ENCODE data around the gene STRADA. TPM values are rescaled to one million over a fixed set of nuclear protein-coding genes. Genes with fewer than 3 reads are reported as not detected.
"Not testable (repeated sequence)": the region's sequence is repeated elsewhere in the genome, so short reads cannot be mapped to it uniquely, and the experiment has no call there.

The STRADA gene
- total RNA-seq, 1 donor from 2014 or later: 58.6 TPM

DNA sequence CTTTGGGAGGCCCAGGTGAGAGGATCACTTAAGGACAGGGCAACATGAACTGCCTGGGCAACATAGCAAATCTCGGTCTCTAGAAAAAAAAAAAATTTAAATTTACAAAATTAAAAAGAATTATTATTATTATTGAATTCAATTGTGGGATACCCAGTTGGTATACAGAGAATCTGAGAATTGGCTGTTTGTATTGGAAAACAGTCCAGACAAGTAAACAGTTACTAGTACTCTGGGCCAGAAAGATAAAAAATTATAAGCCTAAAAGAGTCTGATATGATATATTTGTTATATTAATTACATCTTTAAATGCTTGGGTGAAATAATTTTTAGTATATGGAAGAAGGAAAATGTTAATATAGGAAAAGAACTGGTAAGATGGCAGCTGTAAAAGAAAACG is 16.8 kb upstream of the STRADA start:
- DNase-seq (ENCODE audit: low spot score): no peak

DNA sequence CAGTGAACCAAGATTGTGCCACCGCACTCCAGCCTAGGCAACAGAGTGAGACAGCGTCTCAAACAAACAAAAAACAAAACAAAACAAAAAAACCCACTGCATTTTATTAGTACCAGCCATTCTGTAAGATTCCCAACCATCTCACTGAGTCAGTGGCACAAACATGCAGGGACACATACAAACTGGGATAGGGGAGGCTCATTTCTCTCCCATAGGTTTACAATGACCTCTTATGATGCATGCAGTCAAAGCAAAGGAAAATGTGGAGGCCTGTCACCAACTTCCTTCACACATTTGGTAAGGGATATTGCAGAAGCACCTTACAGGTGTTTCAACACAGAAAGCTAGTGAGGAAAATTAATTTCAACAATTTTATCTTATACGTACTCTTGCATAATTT is 12.4 kb upstream of the STRADA start:
- DNase-seq (ENCODE audit: low spot score): no peak

GRCh38 chr17:63753215-63753614 is 11.6 kb upstream of the STRADA start:
- DNase-seq (ENCODE audit: low spot score): no peak

DNA sequence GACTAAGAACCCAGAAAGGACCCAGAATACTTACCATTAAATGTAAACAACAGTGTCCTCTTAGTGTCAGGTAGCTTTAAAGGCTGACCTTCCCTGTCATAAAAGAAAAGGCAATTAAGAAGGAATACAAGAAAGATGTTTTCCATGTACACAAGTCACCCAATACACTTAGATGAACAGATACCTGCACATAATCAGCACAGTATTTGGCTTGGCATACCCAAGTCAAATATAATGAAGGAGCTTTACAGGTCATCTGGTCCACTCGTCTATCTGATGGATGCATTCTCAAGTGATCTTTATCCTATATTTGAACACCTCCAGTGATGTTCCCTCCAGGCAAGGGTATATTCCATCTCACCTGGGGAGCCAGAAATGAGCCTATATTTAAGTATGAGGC is 11.1 kb upstream of the STRADA start:
- no peak for DNase-seq (ENCODE audit: low spot score)

DNA sequence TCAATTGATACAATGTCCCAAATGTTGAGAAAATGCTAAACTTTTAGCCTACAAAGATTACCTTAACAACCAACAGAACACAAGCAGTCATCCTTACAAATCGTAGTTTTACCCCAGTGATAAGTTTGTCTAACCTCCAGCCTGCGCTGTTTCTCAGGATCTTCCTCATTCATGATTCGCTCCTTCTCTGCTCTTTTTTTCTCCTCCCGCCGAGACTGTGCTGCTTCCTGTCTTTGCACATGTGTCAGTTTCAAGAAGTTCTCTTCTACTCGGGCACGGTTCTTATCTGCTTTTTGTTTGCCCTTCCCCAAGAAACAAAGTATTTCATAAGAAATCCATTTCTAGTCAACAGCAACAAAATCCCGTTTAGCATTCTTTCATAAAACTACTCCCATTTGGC is 10.2 kb upstream of the STRADA start:
- no peak for DNase-seq (ENCODE audit: low spot score)

GRCh38 chr17:63741143-63741407 is 524 bp downstream of the STRADA start:
- DNase-seq (ENCODE audit: low spot score): no peak

DNA sequence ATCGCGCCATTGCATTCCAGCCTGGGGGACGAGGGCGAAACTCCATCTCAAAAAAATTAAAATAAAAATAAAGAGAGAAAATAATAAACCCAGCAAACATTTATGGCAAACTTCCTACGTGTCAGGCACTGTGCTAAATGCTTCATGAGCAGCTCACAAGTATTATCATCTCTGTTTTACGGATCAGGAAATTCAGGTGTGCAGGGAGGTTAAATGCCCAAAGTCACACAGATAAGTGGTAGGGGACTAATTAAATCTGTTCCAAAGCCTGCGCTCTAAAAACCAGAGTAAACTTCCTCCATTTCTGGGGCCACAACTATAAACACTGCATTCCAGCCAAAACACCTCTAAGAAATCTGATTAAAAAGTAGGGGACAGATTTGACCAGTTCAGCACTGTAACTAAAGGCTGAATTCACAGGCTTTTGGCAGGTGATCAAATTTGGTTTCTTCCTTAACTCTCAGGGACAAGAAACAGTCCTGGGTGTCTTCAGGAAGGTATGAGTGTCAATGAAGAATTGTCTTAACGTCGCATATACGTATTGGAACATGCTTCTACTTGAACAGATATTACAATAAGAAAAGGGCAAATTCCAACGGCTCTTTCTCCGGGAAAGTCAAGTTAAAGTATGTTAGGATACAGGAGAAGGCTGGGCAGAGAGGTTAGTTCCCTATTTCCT is 996 bp downstream of the STRADA start:
- DNase-seq (ENCODE audit: low spot score): no peak

DNA sequence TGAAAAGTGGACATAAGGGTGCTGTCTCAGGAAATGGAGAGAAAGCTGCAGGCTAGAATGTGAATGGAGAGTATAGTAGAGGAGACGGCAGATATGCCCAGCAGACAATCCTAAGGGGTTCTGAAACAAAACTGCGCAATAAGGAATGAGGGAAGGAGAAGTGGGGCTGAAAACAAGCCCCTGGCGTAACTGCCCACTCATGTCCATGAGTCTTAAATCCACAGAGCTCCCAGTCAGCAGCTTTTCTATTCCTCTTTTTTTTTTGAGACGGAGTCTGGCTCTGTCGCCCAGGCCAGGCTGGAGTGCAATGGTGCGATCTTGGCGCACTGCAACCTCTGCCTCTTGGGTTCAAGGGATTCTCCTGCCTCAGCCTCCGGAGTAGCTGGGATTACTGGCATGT is 5.9 kb downstream of the STRADA start:
- no peak for DNase-seq (ENCODE audit: low spot score)

DNA sequence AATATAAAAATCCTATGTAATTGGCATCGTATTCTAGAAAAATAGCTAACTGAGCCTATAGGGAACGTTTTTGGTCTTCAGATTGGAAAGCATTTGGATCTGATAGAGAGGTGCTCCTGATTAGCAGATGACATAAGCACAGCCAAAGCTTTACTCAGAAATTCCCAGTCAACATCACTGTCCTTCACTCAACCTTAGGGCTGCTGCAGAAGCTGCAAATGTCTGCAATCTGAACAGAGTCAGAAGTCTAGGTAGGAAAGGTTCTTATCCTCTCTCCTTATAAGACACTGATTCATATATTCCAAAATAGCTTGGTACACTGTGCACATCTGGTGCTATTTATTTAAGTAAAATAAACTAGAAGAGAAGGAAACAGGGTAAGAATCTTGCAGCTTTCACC is 19.2 kb downstream of the STRADA start:
- no peak for DNase-seq (ENCODE audit: low spot score)

- not testable (repeated sequence) for DNase-seq (ENCODE audit: low spot score)
Observed at GRCh38 chr17:63720194-63720593, 21.4 kb downstream of the STRADA start.

GRCh38 chr17:63718988-63719387 is 22.6 kb downstream of the STRADA start:
- DNase-seq (ENCODE audit: low spot score): no peak

DNA sequence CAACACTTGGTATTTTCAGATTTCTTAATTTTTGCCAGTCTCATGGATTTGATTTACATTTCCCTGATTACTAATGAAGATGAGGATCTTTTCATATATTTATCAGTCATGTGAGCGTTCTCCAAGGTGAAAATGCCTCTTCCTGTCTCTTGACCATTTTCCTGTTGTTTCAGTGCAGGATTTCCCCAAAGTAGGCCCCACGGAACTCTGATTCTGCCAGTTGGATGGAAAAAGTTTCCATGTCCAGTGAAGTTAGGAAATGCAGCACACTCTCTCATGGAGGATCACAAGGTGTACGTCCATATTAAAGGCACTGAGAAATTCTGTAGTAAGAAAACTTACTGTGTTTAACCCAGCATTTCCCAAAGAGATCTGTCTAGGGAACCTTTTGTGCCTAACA is 25.2 kb downstream of the STRADA start:
- DNase-seq (ENCODE audit: low spot score): no peak

GRCh38 chr17:63714550-63715277 is 26.9 kb downstream of the STRADA start:
- DNase-seq (ENCODE audit: low spot score): no peak

DNA sequence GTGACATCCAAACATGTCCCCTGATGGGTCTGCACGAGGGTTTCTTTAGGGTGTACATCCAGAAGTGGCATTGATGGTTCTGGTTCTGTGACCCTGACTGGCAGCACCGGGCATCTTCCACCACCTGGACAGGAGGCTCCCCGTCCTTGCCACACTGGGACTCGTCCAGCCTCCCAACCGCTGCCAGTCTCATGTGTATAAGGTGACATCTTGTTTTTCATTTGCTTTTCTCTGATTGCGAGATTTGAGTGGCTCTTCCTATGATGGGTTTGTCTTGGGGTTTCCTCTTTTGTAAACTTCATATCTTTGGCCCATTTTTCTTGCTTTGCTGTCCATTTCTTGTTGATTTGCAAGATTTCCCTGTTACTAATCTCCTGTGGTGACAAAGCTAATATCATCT is 32.5 kb downstream of the STRADA start:
- DNase-seq (ENCODE audit: low spot score): no peak

- DNase-seq (ENCODE audit: low spot score): no peak
Observed at GRCh38 chr17:63707151-63707550, 34.4 kb downstream of the STRADA start.

GRCh38 chr17:63706336-63707082 is 35.1 kb downstream of the STRADA start:
- no peak for DNase-seq (ENCODE audit: low spot score)

DNA sequence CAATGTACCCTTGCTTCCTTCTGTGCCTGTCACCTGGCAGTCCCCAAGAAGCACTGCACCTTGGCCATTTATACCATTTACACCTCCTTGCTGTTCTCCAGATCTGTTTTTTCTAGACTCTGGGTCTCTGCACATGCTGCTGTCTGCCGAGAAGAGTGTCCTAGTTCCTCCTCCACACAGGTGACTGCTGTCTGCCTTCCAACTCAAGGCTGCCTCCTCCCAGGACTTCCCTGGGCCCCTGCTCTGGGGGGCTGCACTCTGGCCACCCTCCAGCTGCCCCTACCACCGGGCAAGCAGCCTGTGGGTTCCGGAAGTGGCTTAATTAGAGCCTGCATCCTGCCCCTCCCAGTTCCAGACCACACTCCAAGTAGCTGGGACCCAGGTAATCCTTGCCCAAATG is 35.9 kb downstream of the STRADA start:
- no peak for DNase-seq (ENCODE audit: low spot score)

- no peak for DNase-seq (ENCODE audit: low spot score)
Observed at GRCh38 chr17:63704836-63705235, 36.8 kb downstream of the STRADA start.

- DNase-seq (ENCODE audit: low spot score): no peak
Observed at GRCh38 chr17:63704259-63704576, 37.4 kb downstream of the STRADA start.

DNA sequence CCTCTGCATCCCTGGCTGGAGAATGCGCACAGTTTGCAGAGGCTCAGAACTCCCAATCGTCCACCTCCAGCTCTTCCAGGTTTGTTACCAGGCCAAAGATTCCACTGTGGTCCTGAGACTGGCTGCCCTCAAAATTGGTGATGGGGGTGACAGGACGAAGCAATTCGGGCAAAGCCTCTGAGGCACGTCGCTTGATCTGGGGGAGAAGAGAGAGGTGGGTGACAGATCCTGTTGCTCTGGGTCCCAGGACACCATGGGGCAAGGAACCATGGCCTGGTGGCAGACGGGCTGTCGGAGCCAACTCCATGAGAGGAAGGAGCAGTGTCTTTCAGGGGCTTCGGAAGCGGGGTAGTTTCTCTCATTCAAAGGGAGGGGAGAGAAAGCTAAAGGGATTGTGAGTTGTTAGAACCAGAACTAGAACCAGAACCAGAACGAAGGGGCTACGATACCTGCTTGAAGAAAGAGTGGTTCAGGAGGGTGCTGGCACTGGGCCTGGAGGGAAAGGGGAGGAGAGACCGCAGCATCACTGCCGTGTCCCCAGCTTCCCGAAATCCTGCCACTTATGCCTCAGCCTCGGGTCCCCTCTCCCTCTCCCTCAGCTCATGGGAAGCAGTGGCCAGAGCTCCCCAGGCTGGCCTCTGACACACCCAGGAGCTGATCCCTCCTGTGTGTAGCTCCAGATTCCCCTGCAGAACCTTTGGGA is 37.9 kb downstream of the STRADA start:
- DNase-seq (ENCODE audit: low spot score): no peak

DNA sequence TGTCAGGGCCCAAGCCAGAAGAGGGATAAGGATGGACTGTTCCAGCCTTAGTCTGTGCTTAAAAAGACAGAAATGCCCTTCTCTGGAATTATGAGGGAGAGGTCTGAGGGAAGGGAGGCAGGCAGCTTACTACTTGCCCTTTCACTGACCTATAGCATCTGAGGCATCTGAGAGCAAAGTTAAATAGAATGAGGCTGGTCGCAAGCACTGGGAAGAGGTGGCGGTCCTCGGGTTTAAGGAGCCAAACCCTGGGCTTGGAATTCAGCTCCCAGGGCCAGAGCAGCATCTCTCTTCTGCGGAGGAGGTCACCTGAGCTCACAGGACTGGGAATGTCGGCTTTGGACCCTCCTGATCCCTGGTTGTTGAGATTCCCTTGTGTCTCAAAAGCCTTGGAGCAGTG is 38.6 kb downstream of the STRADA start:
- no peak for DNase-seq (ENCODE audit: low spot score)

DNA sequence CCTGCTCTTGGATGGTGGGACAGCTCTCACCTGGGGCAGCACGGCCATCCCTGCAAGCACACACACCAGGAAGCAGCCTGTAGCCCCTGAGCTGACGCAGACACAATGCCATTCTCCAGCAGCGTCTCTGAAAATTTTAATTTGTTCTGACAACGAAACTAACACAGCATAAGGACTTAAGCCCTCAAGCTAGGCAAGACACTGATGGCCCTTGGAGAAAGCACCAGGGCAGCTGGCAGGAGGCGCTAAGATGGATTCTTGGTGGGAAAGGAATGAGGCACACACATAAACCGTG is 38.9 kb downstream of the STRADA start:
- DNase-seq (ENCODE audit: low spot score): no peak

Data from ureter (tissue), 1 donor.